ENCODE measurements around the gene PRKAB1. TPM values are rescaled to one million over a fixed set of nuclear protein-coding genes. Genes with fewer than 3 reads are reported as not detected.

Gene PRKAB1, protein sequence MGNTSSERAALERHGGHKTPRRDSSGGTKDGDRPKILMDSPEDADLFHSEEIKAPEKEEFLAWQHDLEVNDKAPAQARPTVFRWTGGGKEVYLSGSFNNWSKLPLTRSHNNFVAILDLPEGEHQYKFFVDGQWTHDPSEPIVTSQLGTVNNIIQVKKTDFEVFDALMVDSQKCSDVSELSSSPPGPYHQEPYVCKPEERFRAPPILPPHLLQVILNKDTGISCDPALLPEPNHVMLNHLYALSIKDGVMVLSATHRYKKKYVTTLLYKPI
- 11.2 and 23.6 TPM in 2 replicates for total RNA-seq

DNA sequence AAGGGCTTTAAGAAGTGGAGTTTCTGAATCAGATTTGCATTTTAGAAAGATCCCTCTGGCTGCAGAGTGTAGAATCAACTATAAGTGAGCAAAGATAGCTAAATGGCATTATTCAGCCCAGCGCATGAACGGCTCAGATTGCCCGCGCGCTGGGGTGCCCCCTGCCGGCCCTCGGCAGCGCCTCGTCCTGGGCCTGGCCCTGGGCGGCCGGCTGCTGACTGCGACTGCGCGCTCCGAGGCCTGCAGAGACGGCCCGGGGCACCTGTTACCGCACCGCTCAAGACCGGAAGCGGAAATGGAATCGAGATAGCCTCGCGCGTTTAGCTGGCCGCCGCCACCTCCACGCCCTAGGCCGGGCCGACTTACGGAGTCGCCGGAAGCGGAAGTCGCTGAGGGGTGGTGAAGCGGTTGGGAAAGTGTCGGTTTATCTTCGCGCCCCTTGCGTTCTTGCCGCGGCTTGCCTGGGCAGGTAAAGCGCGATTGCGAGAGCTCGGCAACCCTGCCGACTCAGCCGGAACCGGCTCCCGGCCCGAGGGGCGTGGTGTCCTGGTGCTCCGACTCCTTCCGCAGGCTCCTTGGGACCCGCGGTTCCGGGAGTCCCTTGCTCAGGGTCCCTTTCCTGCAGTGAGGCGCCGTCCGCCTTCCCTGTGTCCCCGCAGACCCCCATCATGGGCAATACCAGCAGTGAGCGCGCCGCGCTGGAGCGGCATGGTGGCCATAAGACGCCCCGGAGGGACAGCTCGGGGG lies at the start of gene PRKAB1:
Gene PRKAB1, plus strand, starts transcription at position 557 of the 747 bp plus-strand sequence. Its CDS starts 112 bp downstream, at position 669.

Other genes starting within 250 kb of the PRKAB1 start
- not detected in 2 replicates for gene TMEM233, start 74.4 kb upstream of the PRKAB1 start, total RNA-seq
- 8.3 and 12.3 TPM in 2 replicates for gene CIT, start 209.2 kb downstream of the PRKAB1 start, total RNA-seq